Measurements from ENCODE around the gene CLMP. TPM values are rescaled to one million over a fixed set of nuclear protein-coding genes. Genes with fewer than 3 reads are reported as not detected.

CLMP gene
- polyA plus RNA-seq, 1 donor from 2014 or later, result not detected

GRCh38 chr11:123020968-123021367 is 174.1 kb downstream of the CLMP start:
- Histone ChIP-seq H3K9me2 (ENCODE audit: insufficient read depth, low read length) (no peaks in the 10 kb centered on the region), H3K36me3 (ENCODE audit: insufficient read depth, low read length) (no peaks in the 10 kb centered on the region), H3K79me2 (replicated peaks; ENCODE audit: insufficient read depth, low read length) (no peaks in the 10 kb centered on the region), H3K4me3 (ENCODE audit: low read length) (no peak overlapping the region), H3K4me2 (ENCODE audit: low read length) (no peak overlapping the region), H3K9ac (ENCODE audit: low read length) (no peak overlapping the region), H3K27me3 (ENCODE audit: insufficient read depth, low read depth, low read length) (no peaks in the 10 kb centered on the region), H4K20me1 (ENCODE audit: insufficient read depth) (no peaks in the 10 kb centered on the region), H2AFZ (ENCODE audit: low read depth, low read length) (no peak overlapping the region), H3K9me3 (ENCODE audit: low read length) (no peaks in the 10 kb centered on the region), H3F3A (ENCODE audit: insufficient read depth, low read length, poor library complexity, severe bottlenecking) (no peaks in the 10 kb centered on the region), H3K27ac (ENCODE audit: low read length) (no peak overlapping the region)
- TF ChIP-seq POLR2AphosphoS5 (IDR thresholded peaks at IDR 0.05), result no peak
- no peak for TF ChIP-seq MXI1 (conservative IDR thresholded peaks at IDR 0.05; ENCODE audit: poor library complexity, severe bottlenecking)
- no peak for TF ChIP-seq CTCF (IDR thresholded peaks at IDR 0.05; ENCODE audit: poor library complexity, severe bottlenecking)
- TF ChIP-seq SMC3 (conservative IDR thresholded peaks at IDR 0.05; ENCODE audit: poor library complexity), result no peak
- no peak for TF ChIP-seq EZH2 (IDR thresholded peaks at IDR 0.05; ENCODE audit: borderline replicate concordance, insufficient read depth, low read length, poor library complexity, severe bottlenecking)
- TF ChIP-seq EP300 (conservative IDR thresholded peaks at IDR 0.05; ENCODE audit: poor library complexity, severe bottlenecking), result no peak
- TF ChIP-seq RAD21 (conservative IDR thresholded peaks at IDR 0.05), result no peak

Small RNAs within 50 kb of the gene (small RNA-seq; reads per million reads assigned to genes)
- gene RPL31P47 (0 reads per million in 3 experiments), gene SNORD14C (0 reads per million in 3 experiments), gene SNORD14D (0 reads per million in 3 experiments), gene SNORD14E (780 to 1,179 (median 857) reads per million in 3 experiments)

Other genes starting within 250 kb of the CLMP start
- not detected in 2 replicates for gene BSX, start 213.4 kb downstream of the CLMP start, polyA plus RNA-seq
- gene HSPA8, start 133.1 kb downstream of the CLMP start, polyA plus RNA-seq, result 2,242 and 2,441 TPM in 2 replicates
- 1.5 and 3.8 TPM in 2 replicates for gene GRAMD1B, start 235.0 kb upstream of the CLMP start, polyA plus RNA-seq